K562 (cell line): ENCODE results near the gene NAXE. TPM values are rescaled to one million over a fixed set of nuclear protein-coding genes. Genes with fewer than 3 reads are reported as not detected.

ENCODE experiments used
- ATAC-seq: fragments of 200-7000 bp; cut with Tn5 transposase; 3 replicates; pipeline ENCODE4 v1.9.1; 2020; ENCODE audit warnings: moderate library complexity
- BruUV-seq: library from RNA; stranded (reverse); fragments of 400-500 nt; replicated peaks from 2 replicates; lab custom pipeline; 2021; lab: Mats Ljungman, UMichigan
- CTCF ChIA-PET: fragments of 300-600 bp; formaldehyde crosslinking; extraction: SDS; loops from one replicate; lab custom pipeline; 2021; ENCODE audit warnings: low intra/inter-chr PET ratio; lab: Yijun Ruan, JAX
- POLR2A ChIA-PET: fragments of 300-600, 350-650 bp; sonication (Branson Sonifier 250); formaldehyde crosslinking; extraction: SDS; loops from one replicate; lab custom pipeline; 2021; ENCODE audit warnings: antibody characterized with exemption, inconsistent platforms; lab: Yijun Ruan, JAX
- DNase-seq, 4 experiments: peaks; one replicate each; pipeline versions ENCODE4 v3.0.0 to v3.0.0-alpha.2; 2011 to 2018; ENCODE audit warnings: low spot score in 3 of 4, mixed read lengths in 3 of 4; ENCODE audit errors: extremely low read depth in 1 of 4
- FAIRE-seq: peaks from 2 replicates; lab custom pipeline; 2011; peaks lifted over from hg19 to GRCh38; lab: Jason Lieb, UNC
- H2AFZ ChIP-seq: 2 replicates; pipeline ENCODE4 v1.6.0; 2011; ENCODE audit warnings: low read depth, low read length, control low read depth, inconsistent platforms
- H3K27ac ChIP-seq: fragments of 200-600 bp; 3 replicates; pipeline ENCODE4 v1.8.0; 2011; ENCODE audit warnings: low read depth, mild to moderate bottlenecking, control low read depth, inconsistent platforms, low read length, moderate library complexity, mixed read lengths; ENCODE audit errors: extremely low read depth
- H3K27me3 ChIP-seq, 2 experiments: fragments of 300-600 bp in 1 of 2; 2 replicates in 1 of 2; 3 replicates in 1 of 2; pipeline versions ENCODE4 v1.6.0 to v1.8.0; 2011; ENCODE audit warnings: inconsistent platforms in 2 of 2, low read length in 2 of 2, mild to moderate bottlenecking in 1 of 2, mixed read lengths in 1 of 2, moderate library complexity in 1 of 2; ENCODE audit not compliant: control insufficient read depth in 2 of 2, insufficient read depth in 2 of 2
- H3K36me3 ChIP-seq: fragments of 300-600 bp; 3 replicates; pipeline ENCODE4 v1.8.0; 2011; ENCODE audit warnings: mild to moderate bottlenecking, low read length, inconsistent platforms; ENCODE audit not compliant: control insufficient read depth, insufficient read depth
- H3K4me1 ChIP-seq, 2 experiments: fragments of 200-600 bp in 1 of 2; replicated peaks in 1 of 2; 2 replicates in 1 of 2; 3 replicates in 1 of 2; pipeline versions ENCODE4 v1.5.1 to v1.8.0; 2011; ENCODE audit warnings: inconsistent platforms in 2 of 2, low read length in 2 of 2, mild to moderate bottlenecking in 1 of 2, mixed read lengths in 1 of 2, moderate library complexity in 1 of 2; ENCODE audit not compliant: control insufficient read depth in 2 of 2, insufficient read depth in 2 of 2
- H3K4me2 ChIP-seq: 2 replicates; pipeline ENCODE4 v1.6.1; 2011; ENCODE audit warnings: low read length, control low read depth, inconsistent platforms, mixed read lengths; ENCODE audit not compliant: insufficient read depth
- H3K4me3 ChIP-seq: fragments of 200-600 bp; sonication (generic), shearing (Covaris generic); 2 replicates; pipeline ENCODE4 v1.5.1; 2016; ENCODE audit warnings: control low read depth, inconsistent platforms
- H3K79me2 ChIP-seq: fragments of 200-600 bp; 3 replicates; pipeline ENCODE4 v1.8.0; 2011; ENCODE audit warnings: low read length, inconsistent platforms; ENCODE audit not compliant: control insufficient read depth, insufficient read depth
- H3K9ac ChIP-seq, 2 experiments: 2 replicates each; pipeline versions ENCODE4 v1.6.0 to v1.6.1; 2011; ENCODE audit warnings: low read depth in 2 of 2, low read length in 2 of 2, control low read depth in 1 of 2, inconsistent platforms in 1 of 2, mild to moderate bottlenecking in 1 of 2, mixed read lengths in 1 of 2; ENCODE audit not compliant: insufficient read depth in 1 of 2
- H3K9me1 ChIP-seq: one replicate; pipeline ENCODE4 v1.6.0; 2011; ENCODE audit warnings: inconsistent platforms, mild to moderate bottlenecking, low read length, moderate library complexity; ENCODE audit not compliant: control insufficient read depth, insufficient read depth
- H3K9me3 ChIP-seq: replicated peaks from 2 replicates; pipeline ENCODE4 v1.5.1; 2011; ENCODE audit warnings: low read depth, low read length, inconsistent platforms; ENCODE audit not compliant: control insufficient read depth, insufficient read depth
- H4K20me1 ChIP-seq: replicated peaks from 2 replicates; pipeline ENCODE4 v1.6.1; 2011; ENCODE audit warnings: low read length, inconsistent platforms, mixed read lengths; ENCODE audit not compliant: control insufficient read depth, insufficient read depth
- ETV5 ChIP-seq: sonication (generic); formaldehyde crosslinking; IDR thresholded peaks from 2 replicates; pipeline ENCODE4 v1.4.0; 2020; ENCODE audit warnings: low read depth, mild to moderate bottlenecking, missing genetic modification reagents
- GTF2B ChIP-seq: IDR thresholded peaks from 2 replicates; pipeline ENCODE4 v1.6.1; 2011; ENCODE audit not compliant: insufficient read length; ENCODE audit errors: extremely low read depth
- ID3 ChIP-seq, 2 experiments: fragments of 250-450 bp in 1 of 2; fragments of 450-650 bp in 1 of 2; sonication (Bioruptor Pico) in 1 of 2; IDR thresholded peaks; 2 replicates each; pipeline versions ENCODE4 v1.6.1 to v1.8.0; 2016 to 2021; ENCODE audit warnings: mild to moderate bottlenecking in 2 of 2, moderate library complexity in 2 of 2, missing compliant biosample characterization in 1 of 2, missing genetic modification characterization in 1 of 2
- MYNN ChIP-seq, 2 experiments: sonication (generic); formaldehyde crosslinking in 1 of 2; IDR thresholded peaks; 2 replicates each; pipeline versions ENCODE4 v1.5.0 to v1.6.1; 2016 to 2020; ENCODE audit warnings: antibody characterized with exemption in 1 of 2, missing genetic modification reagents in 1 of 2
- SPI1 ChIP-seq: IDR thresholded peaks from 2 replicates; pipeline ENCODE4 v1.6.1; 2011; ENCODE audit warnings: low read depth, low read length, control low read depth, borderline replicate concordance
- TEAD4 ChIP-seq, 2 experiments: sonication (generic) in 1 of 2; formaldehyde crosslinking in 1 of 2; IDR thresholded peaks; 2 replicates each; pipeline versions ENCODE4 v1.6.1 to v1.8.0; 2012 to 2022; ENCODE audit warnings: borderline replicate concordance in 1 of 2, inconsistent platforms in 1 of 2, low read length in 1 of 2, mild to moderate bottlenecking in 1 of 2, missing genetic modification reagents in 1 of 2
- ZNF175 ChIP-seq: fragments of 200-800 bp; sonication (Bioruptor generic); IDR thresholded peaks from 2 replicates; pipeline ENCODE4 v1.6.1; 2016; ENCODE audit warnings: low read depth, mild to moderate bottlenecking, missing genetic modification characterization, missing compliant biosample characterization
- ZNF184 ChIP-seq: sonication (generic); formaldehyde crosslinking; IDR thresholded peaks from 2 replicates; pipeline ENCODE4 v1.5.0; 2020; ENCODE audit warnings: missing genetic modification reagents
- WGBS: fragments of 100-300 bp; shearing (Covaris generic); methylation state at CpG from one replicate; pipeline ENCODE4 v1.1.6; 2016; ENCODE audit warnings: low coverage, mixed read lengths; ENCODE audit not compliant: insufficient coverage; ENCODE audit errors: missing lambda C conversion rate; 5-methylcytosine and 5-hydroxymethylcytosine counted together
- in situ Hi-C: fragments of 300-500 bp; cut with MboI; formaldehyde crosslinking; loops from 4 replicates; pipeline ENCODE4 v1.15.0; 2018; ENCODE audit warnings: inconsistent platforms, mixed read lengths
- intact Hi-C: fragments of 100-400 bp; cut with micrococcal nuclease; formaldehyde crosslinking; loops from 2 replicates; pipeline ENCODE4 v1.14.2; 2022
- polyA plus RNA-seq, 8 experiments: library from polyadenylated mRNA; depleted of rRNA in 4 of 8; stranded (reverse) in 5 of 8; unstranded in 3 of 8; fragments of >200 nt; fragmentation: Nextera tagmentation in 2 of 8; fragmentation: Illumina TruSeq in 1 of 8; extraction: Ambion mirVana in 2 of 8; extraction: Trizol in 1 of 8; gene quantifications; 2 replicates each; pipeline versions ENCODE4 v1.2.1 to v1.2.3, GENCODE V29; 2011 to 2014; ENCODE audit warnings: inconsistent platforms in 1 of 8, missing spikeins in 1 of 8
- total RNA-seq, 7 experiments: library from RNA; depleted of rRNA in 6 of 7; stranded (reverse); fragments of >200 nt in 6 of 7; fragmentation: Illumina TruSeq in 2 of 7; extraction: Trizol in 2 of 7; gene quantifications; 2 replicates each; pipeline versions ENCODE4 v1.2.1 to v1.2.3, GENCODE V29; 2011 to 2021; ENCODE audit warnings: low replicate concordance in 1 of 7

Gene NAXE
- total and polyA plus RNA-seq, 9 of the 15 experiments (the other 6 are each of a cell fraction or from before 2014, with no cell fraction given), result 27.3 to 137 (median 90.0) TPM

DNA sequence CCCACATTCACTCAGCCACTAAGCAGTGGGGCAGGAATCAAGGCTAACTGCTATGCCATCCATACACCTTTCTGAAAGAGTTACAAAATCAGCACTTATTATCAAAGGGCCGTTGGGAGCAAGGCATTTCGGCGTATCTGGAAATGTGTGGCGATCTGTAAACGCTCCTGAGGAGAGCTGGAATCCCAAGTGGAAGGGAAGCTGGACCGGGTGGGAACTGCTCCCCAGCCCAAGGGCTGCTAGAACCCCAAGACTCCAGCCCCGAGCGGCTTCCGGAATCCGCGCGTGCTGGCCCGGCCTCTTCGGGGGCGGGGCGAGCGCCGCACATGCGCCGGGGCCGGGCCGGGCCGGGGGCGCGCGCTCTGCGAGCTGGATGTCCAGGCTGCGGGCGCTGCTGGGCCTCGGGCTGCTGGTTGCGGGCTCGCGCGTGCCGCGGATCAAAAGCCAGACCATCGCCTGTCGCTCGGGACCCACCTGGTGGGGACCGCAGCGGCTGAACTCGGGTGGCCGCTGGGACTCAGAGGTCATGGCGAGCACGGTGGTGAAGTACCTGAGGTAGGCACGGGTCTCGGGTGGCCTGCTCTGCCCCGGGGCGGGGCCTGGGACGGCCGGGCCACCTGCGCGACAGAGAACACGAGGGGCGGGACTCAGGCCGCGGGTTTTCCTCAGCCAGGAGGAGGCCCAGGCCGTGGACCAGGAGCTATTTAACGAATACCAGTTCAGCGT lies at the start of gene NAXE (continued):
- peak; percentile 75; the same call in 1 of the 2 replicates for TF ChIP-seq ETV5
- no peak for TF ChIP-seq GTF2B
- no peak for TF ChIP-seq ID3 (CRISPR knock-in tag; IDR thresholded peaks at IDR 0.05)
- TF ChIP-seq ID3 (tag; IDR thresholded peaks at IDR 0.05), result peak; percentile 43; the same call in 1 of the 2 replicates

DNA sequence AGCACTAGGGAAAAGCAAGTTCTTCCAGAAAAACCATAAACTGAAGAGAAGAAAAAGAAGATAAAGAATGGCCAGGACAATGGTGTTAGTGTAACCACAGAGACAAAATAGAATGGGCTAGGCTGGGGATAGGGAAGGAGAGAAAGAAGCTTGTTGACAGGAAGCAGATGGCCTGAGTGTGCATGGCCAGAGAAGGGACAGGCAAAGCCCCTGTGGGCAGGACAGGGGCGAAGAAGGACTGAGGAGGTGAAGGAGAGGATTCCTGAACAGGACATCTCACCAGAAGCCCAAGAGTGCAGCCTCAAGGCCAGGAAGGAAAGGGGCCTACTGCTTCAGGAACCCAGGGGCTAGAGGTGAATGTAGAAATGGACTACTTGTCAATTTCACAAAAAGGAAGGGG lies 48.5 kb upstream of the NAXE start:
- Histone ChIP-seq H3K4me3 (no peak overlapping the region), H4K20me1 (no peaks in the 10 kb centered on the region; the same call in 1 of the 2 replicates), H3K27ac (no peak overlapping the region), H3K27me3 (no peaks in the 10 kb centered on the region), H3K36me3 (peaks cover 39% of the 10 kb centered on the region), H3K79me2 (no peaks in the 10 kb centered on the region), H3K9me1 (no peaks in the 10 kb centered on the region), H3K9ac (no peak overlapping the region; a peak in 1 of 4 replicates), H2AFZ (no peak overlapping the region), H3K4me2 (no peak overlapping the region), H3K9me3 (no peaks in the 10 kb centered on the region; the same call in 1 of the 2 replicates), H3K4me1 (no peaks in the 10 kb centered on the region)
- BruUV-seq, result no TSS peak
- WGBS, result 67% methylated on average over 1 of the region's 1 CpG
- in situ Hi-C loops, result no loop called here
- POLR2A ChIA-PET, result interaction anchor here (1.0 to 1.5 kb wide), 3 partner anchors 9 to 15 kb away, joined by 3 to 5 read pairs (median 5); no protein-coding TSS in a partner anchor
- DNase-seq (no peak), FAIRE-seq (no peak), ATAC-seq (no peak)
- TF ChIP-seq TEAD4 (IDR thresholded peaks at IDR 0.05; ENCODE audit: low read length) (no peak), TEAD4 (CRISPR knock-in tag; IDR thresholded peaks at IDR 0.05; ENCODE audit: borderline replicate concordance) (no peak), ZNF184 (CRISPR knock-in tag) (no peak), SPI1 (no peak), MYNN (IDR thresholded peaks at IDR 0.05) (no peak), MYNN (CRISPR knock-in tag; IDR thresholded peaks at IDR 0.05) (no peak), ZNF175 (CRISPR knock-in tag) (no peak)
- CTCF ChIA-PET, result no interaction called here
- intact Hi-C loops, result loop anchor here (10.0 kb wide), 1 partner anchor 58 kb away; no protein-coding TSS in a partner anchor
